HEK293T (cell line): ENCODE measurements around the gene HELZ.
"Not testable (repeated sequence)": the region's sequence is repeated elsewhere in the genome, so short reads cannot be mapped to it uniquely, and the experiment has no call there.

Experiments
- ELF4 ChIP-seq: fragments of 450-650 bp; IDR thresholded peaks from 2 replicates; pipeline ENCODE4 v1.6.1; 2017; ENCODE audit warnings: antibody characterized with exemption
- FOXA1 ChIP-seq: fragments of 450-650 bp; IDR thresholded peaks from 2 replicates; pipeline ENCODE4 v1.6.1; 2016; ENCODE audit warnings: mild to moderate bottlenecking
- FOXM1 ChIP-seq: fragments of 450-650 bp; IDR thresholded peaks from 2 replicates; pipeline ENCODE4 v1.6.1; 2017; ENCODE audit warnings: mild to moderate bottlenecking, borderline replicate concordance
- SP1 ChIP-seq: fragments of 450-650 bp; IDR thresholded peaks from 2 replicates; pipeline ENCODE4 v1.6.1; 2017

GRCh38 chr17:67095291-67095690 is 149.7 kb downstream of the HELZ start:
- not testable (repeated sequence) for TF ChIP-seq FOXA1, FOXM1, SP1, ELF4
